Liver (tissue), 9 donors: ENCODE data around the gene CDS1. TPM values are rescaled to one million over a fixed set of nuclear protein-coding genes. Genes with fewer than 3 reads are reported as not detected.

Experiments
- DNase-seq: peaks from one replicate; pipeline ENCODE4 v3.0.0-alpha.2; 2017; ENCODE audit warnings: low spot score
- H3K27ac ChIP-seq, 2 donors: one replicate each; pipeline ENCODE4 v1.7.0; 2013; ENCODE audit warnings: inconsistent platforms in 2 of 2, low read length in 2 of 2, control low read depth in 1 of 2, low read depth in 1 of 2, mild to moderate bottlenecking in 1 of 2
- H3K27me3 ChIP-seq, 4 donors: one replicate each; pipeline versions ENCODE4 v1.6.1 to v1.7.0; 2013; ENCODE audit warnings: low read length in 3 of 4, inconsistent platforms in 1 of 4, mild to moderate bottlenecking in 1 of 4, moderate library complexity in 1 of 4; ENCODE audit not compliant: control insufficient read depth in 4 of 4, insufficient read depth in 4 of 4
- H3K36me3 ChIP-seq, 4 donors: one replicate each; pipeline versions ENCODE4 v1.6.1 to v1.7.0; 2013; ENCODE audit warnings: low read length in 3 of 4, mild to moderate bottlenecking in 3 of 4, low read depth in 1 of 4, moderate library complexity in 1 of 4; ENCODE audit not compliant: control insufficient read depth in 4 of 4, insufficient read depth in 3 of 4
- H3K4me1 ChIP-seq, 4 donors: one replicate each; pipeline versions ENCODE4 v1.6.1 to v1.7.0; 2013; ENCODE audit warnings: low read length in 3 of 4, mild to moderate bottlenecking in 3 of 4, moderate library complexity in 1 of 4; ENCODE audit not compliant: control insufficient read depth in 4 of 4, insufficient read depth in 4 of 4
- H3K4me3 ChIP-seq, 3 donors: one replicate each; pipeline versions ENCODE4 v1.6.1 to v1.7.0; 2013; ENCODE audit warnings: low read length in 3 of 3, control low read depth in 1 of 3, low read depth in 1 of 3, mild to moderate bottlenecking in 1 of 3
- H3K9ac ChIP-seq, 2 donors: one replicate each; pipeline ENCODE4 v1.7.0; 2013; ENCODE audit warnings: low read length in 2 of 2, mild to moderate bottlenecking in 2 of 2, moderate library complexity in 2 of 2, control low read depth in 1 of 2, low read depth in 1 of 2
- H3K9me3 ChIP-seq, 4 donors: one replicate each; pipeline versions ENCODE4 v1.6.1 to v1.7.0; 2013; ENCODE audit warnings: low read length in 3 of 4; ENCODE audit not compliant: control insufficient read depth in 4 of 4
- ATF3 ChIP-seq: IDR thresholded peaks from 2 replicates; pipeline ENCODE4 v1.6.1; 2016; ENCODE audit warnings: antibody characterized with exemption
- EGR1 ChIP-seq, 2 donors: IDR thresholded peaks; 2 replicates each; pipeline ENCODE4 v1.6.1; 2016 to 2018; ENCODE audit warnings: antibody characterized with exemption in 2 of 2, low read depth in 2 of 2
- FOXA1 ChIP-seq: IDR thresholded peaks from 2 replicates; pipeline ENCODE4 v1.6.1; 2016; ENCODE audit warnings: antibody characterized with exemption
- FOXA2 ChIP-seq: IDR thresholded peaks from 2 replicates; pipeline ENCODE4 v1.6.1; 2016; ENCODE audit warnings: antibody characterized with exemption
- GABPA ChIP-seq, 2 donors: IDR thresholded peaks in 1 of 2; conservative IDR thresholded peaks in 1 of 2; 2 replicates each; pipeline ENCODE4 v1.6.1; 2016; ENCODE audit warnings: antibody characterized with exemption in 2 of 2, mild to moderate bottlenecking in 1 of 2, moderate library complexity in 1 of 2
- HNF4A ChIP-seq, 2 donors: conservative IDR thresholded peaks; 2 replicates each; pipeline ENCODE4 v1.6.1; 2016; ENCODE audit warnings: antibody characterized with exemption in 2 of 2, mild to moderate bottlenecking in 2 of 2
- HNF4G ChIP-seq: IDR thresholded peaks from 2 replicates; pipeline ENCODE4 v1.6.1; 2016; ENCODE audit warnings: antibody characterized with exemption
- JUND ChIP-seq, 2 donors: IDR thresholded peaks; 2 replicates each; pipeline ENCODE4 v1.6.1; 2016; ENCODE audit warnings: antibody characterized with exemption in 2 of 2
- NR2F2 ChIP-seq: IDR thresholded peaks from 2 replicates; pipeline ENCODE4 v1.6.1; 2016; ENCODE audit warnings: antibody characterized with exemption
- RAD21 ChIP-seq, 2 donors: IDR thresholded peaks; 2 replicates each; pipeline ENCODE4 v1.6.1; 2016; ENCODE audit warnings: antibody characterized with exemption in 2 of 2, mild to moderate bottlenecking in 2 of 2
- RXRA ChIP-seq, 2 donors: IDR thresholded peaks; 2 replicates each; pipeline ENCODE4 v1.6.1; 2017 to 2018; ENCODE audit warnings: antibody characterized with exemption in 2 of 2, mild to moderate bottlenecking in 1 of 2
- TAF1 ChIP-seq: conservative IDR thresholded peaks from 2 replicates; pipeline ENCODE4 v1.6.1; 2016; ENCODE audit warnings: antibody characterized with exemption, mild to moderate bottlenecking
- YY1 ChIP-seq: IDR thresholded peaks from 2 replicates; pipeline ENCODE4 v1.6.1; 2016; ENCODE audit warnings: antibody characterized with exemption, mild to moderate bottlenecking
- ZBTB33 ChIP-seq: IDR thresholded peaks from 2 replicates; pipeline ENCODE4 v1.6.1; 2016; ENCODE audit warnings: antibody characterized with exemption
- WGBS: extraction: QIAGEN DNeasy Blood & Tissue Kit; methylation state at CpG from one replicate; pipeline ENCODE4 v1.1.7; 2013; 5-methylcytosine and 5-hydroxymethylcytosine counted together
- polyA plus RNA-seq, 2 donors: library from polyadenylated mRNA; stranded (reverse) in 1 of 2; unstranded in 1 of 2; fragments of 200-250 nt in 1 of 2; fragments of >200 nt in 1 of 2; fragmentation: Nextera tagmentation in 1 of 2; extraction: Ambion mirVana in 1 of 2; gene quantifications; one replicate each; pipeline versions ENCODE4 v1.2.1 to v1.2.3, GENCODE V29; 2013 to 2015
- total RNA-seq, 2 donors: library from RNA; depleted of rRNA; stranded (reverse); fragments of >200 nt; gene quantifications; one replicate each; pipeline ENCODE4 v1.2.3, GENCODE V29; 2014
- TF ChIP-seq, protein P1 (sequence below): IDR thresholded peaks from 2 replicates; pipeline ENCODE4 v1.6.1; 2016; ENCODE audit warnings: antibody characterized with exemption
- TF ChIP-seq, protein P2 (sequence below): IDR thresholded peaks from 2 replicates; pipeline ENCODE4 v1.6.1; 2016; ENCODE audit warnings: antibody characterized with exemption, mild to moderate bottlenecking
- TF ChIP-seq, protein P3 (sequence below): fragments of 150-350 bp; IDR thresholded peaks from 2 replicates; pipeline ENCODE4 v1.5.1; 2017; ENCODE audit warnings: improper control_type of control experiment, low read depth, low read length; ENCODE audit not compliant: missing input control
- donor health status: healthy.
- donor health status: healthy.
- donor health status: healthy.
- donor health status: healthy.
- donor health status: healthy.

CDS1 gene
- total and polyA plus RNA-seq, 4 donors: 0.56 to 3.6 (median 0.78) TPM

DNA sequence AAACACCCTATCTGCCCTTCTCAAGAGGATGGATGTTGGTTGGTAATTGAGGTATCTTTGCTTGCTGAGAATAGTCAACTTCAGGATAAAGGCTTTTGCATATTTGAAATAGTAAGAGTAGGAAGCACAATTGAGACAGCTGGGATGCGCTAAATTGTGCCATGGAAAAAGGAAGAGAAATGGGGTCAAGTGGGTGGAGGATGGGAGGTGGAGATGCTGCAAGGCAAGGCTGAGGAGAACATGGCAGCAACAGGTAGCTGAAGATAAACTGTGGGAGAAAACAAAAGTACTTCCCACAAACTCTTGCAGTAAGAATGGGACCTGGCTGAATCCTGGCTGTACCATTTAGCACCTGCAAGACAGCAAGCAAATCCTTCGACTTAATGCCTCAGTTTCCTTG, 13.9 kb upstream of the CDS1 start:
- Histone ChIP-seq H3K4me1 (no peaks in the 10 kb centered on the region), H3K27ac (no peak overlapping the region), H3K9ac (no peak overlapping the region), H3K36me3 (no peaks in the 10 kb centered on the region), H3K27me3 (peaks cover 0 to 2% (median 0%) of the 10 kb centered on the region in 4 donors), H3K4me3 (no peak overlapping the region), H3K9me3 (no peaks in the 10 kb centered on the region)
- no peak for DNase-seq
- TF ChIP-seq ZBTB33: no peak
- no peak for TF ChIP-seq YY1
- no peak for TF ChIP-seq RXRA (IDR thresholded peaks at IDR 0.05)
- TF ChIP-seq, protein P1, sequence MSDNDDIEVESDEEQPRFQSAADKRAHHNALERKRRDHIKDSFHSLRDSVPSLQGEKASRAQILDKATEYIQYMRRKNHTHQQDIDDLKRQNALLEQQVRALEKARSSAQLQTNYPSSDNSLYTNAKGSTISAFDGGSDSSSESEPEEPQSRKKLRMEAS: no peak
- TF ChIP-seq, protein P2, sequence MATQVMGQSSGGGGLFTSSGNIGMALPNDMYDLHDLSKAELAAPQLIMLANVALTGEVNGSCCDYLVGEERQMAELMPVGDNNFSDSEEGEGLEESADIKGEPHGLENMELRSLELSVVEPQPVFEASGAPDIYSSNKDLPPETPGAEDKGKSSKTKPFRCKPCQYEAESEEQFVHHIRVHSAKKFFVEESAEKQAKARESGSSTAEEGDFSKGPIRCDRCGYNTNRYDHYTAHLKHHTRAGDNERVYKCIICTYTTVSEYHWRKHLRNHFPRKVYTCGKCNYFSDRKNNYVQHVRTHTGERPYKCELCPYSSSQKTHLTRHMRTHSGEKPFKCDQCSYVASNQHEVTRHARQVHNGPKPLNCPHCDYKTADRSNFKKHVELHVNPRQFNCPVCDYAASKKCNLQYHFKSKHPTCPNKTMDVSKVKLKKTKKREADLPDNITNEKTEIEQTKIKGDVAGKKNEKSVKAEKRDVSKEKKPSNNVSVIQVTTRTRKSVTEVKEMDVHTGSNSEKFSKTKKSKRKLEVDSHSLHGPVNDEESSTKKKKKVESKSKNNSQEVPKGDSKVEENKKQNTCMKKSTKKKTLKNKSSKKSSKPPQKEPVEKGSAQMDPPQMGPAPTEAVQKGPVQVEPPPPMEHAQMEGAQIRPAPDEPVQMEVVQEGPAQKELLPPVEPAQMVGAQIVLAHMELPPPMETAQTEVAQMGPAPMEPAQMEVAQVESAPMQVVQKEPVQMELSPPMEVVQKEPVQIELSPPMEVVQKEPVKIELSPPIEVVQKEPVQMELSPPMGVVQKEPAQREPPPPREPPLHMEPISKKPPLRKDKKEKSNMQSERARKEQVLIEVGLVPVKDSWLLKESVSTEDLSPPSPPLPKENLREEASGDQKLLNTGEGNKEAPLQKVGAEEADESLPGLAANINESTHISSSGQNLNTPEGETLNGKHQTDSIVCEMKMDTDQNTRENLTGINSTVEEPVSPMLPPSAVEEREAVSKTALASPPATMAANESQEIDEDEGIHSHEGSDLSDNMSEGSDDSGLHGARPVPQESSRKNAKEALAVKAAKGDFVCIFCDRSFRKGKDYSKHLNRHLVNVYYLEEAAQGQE: no peak
- no peak for TF ChIP-seq TAF1
- TF ChIP-seq, protein P3, sequence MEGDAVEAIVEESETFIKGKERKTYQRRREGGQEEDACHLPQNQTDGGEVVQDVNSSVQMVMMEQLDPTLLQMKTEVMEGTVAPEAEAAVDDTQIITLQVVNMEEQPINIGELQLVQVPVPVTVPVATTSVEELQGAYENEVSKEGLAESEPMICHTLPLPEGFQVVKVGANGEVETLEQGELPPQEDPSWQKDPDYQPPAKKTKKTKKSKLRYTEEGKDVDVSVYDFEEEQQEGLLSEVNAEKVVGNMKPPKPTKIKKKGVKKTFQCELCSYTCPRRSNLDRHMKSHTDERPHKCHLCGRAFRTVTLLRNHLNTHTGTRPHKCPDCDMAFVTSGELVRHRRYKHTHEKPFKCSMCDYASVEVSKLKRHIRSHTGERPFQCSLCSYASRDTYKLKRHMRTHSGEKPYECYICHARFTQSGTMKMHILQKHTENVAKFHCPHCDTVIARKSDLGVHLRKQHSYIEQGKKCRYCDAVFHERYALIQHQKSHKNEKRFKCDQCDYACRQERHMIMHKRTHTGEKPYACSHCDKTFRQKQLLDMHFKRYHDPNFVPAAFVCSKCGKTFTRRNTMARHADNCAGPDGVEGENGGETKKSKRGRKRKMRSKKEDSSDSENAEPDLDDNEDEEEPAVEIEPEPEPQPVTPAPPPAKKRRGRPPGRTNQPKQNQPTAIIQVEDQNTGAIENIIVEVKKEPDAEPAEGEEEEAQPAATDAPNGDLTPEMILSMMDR: no peak
- no peak for TF ChIP-seq FOXA1
- TF ChIP-seq FOXA2: no peak
- no peak for TF ChIP-seq EGR1 (IDR thresholded peaks at IDR 0.05; ENCODE audit: low read depth in 2 of 2)
- TF ChIP-seq NR2F2: no peak
- no peak for TF ChIP-seq GABPA (IDR thresholded peaks at IDR 0.05 in 1 of 2, conservative IDR thresholded peaks at IDR 0.05 in 1 of 2)
- TF ChIP-seq RAD21 (IDR thresholded peaks at IDR 0.05): no peak
- TF ChIP-seq ATF3: no peak
- no peak for TF ChIP-seq JUND (IDR thresholded peaks at IDR 0.05)
- 91% methylated on average over 2 of the region's 2 CpGs for WGBS

- no peak overlapping the region for H3K9ac ChIP-seq
- whole genome bisulfite sequencing: 88% methylated on average over 4 of the region's 4 CpGs
- TF ChIP-seq TAF1 (no peak), HNF4G (no peak), ATF3 (no peak), GABPA (IDR thresholded peaks at IDR 0.05 in 1 of 2, conservative IDR thresholded peaks at IDR 0.05 in 1 of 2) (no peak), HNF4A (conservative IDR thresholded peaks at IDR 0.05) (no peak), ZBTB33 (no peak), RAD21 (IDR thresholded peaks at IDR 0.05) (no peak), FOXA2 (no peak), JUND (IDR thresholded peaks at IDR 0.05) (no peak)
- TF ChIP-seq, protein P1: no peak
Measured at GRCh38 chr4:84573385-84574068, 9.4 kb upstream of the CDS1 start.

More at GRCh38 chr4:84573385-84574068, 9.4 kb upstream of the CDS1 start:
- Histone ChIP-seq H3K4me3 (no peak overlapping the region), H3K4me1 (no peaks in the 10 kb centered on the region), H3K27ac (no peak overlapping the region), H3K9me3 (no peaks in the 10 kb centered on the region), H3K36me3 (no peaks in the 10 kb centered on the region), H3K27me3 (peaks cover 0 to 2% (median 0%) of the 10 kb centered on the region in 4 donors)
- DNase-seq: no peak
